ENCODE data around the gene SDSL. TPM values are rescaled to one million over a fixed set of nuclear protein-coding genes. Genes with fewer than 3 reads are reported as not detected.

Gene SDSL
- total RNA-seq, 1 donor from 2014 or later, result not detected

DNA sequence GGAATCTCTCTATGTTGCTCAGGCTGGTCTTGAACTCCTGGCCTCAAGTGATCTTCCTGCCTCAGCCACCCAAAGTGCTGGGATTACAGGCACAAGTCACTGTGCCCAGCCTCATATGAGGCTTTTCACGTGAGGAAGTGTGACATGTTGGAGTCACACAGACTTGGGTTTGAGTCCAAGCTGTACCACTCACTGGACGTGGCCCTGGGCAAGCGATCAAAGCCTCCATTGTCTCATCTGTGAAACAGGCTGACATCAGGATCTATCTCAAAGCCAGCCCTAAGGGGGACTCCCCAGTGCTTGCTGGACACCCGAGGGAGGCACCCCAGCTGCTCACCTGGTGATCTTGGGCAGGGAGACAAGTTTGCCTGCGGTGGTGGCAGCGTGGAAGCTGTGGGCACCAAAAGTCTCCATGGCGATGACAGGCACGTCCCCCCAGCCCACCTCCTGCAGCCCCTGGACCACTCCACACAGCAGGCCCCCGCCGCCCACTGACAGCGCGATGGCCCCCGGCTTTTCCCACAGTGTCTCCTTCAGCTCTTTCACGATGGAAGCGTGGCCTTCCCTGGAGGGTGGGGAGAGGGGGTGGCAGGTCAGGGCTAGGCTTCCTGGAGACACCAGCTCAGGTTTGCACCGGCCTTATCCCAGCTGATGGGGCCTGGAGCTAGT lies 25.2 kb upstream of the SDSL start:
- H3K4me1 ChIP-seq, result no peaks in the 10 kb centered on the region
- no peak overlapping the region for H3K27ac ChIP-seq
- H3K36me3 ChIP-seq, result no peaks in the 10 kb centered on the region
- no peak overlapping the region for H3K4me3 ChIP-seq
- no peaks in the 10 kb centered on the region for H3K9me3 ChIP-seq
- intact Hi-C loops (cut with DNase I), result no loop called here
- H3K27me3 ChIP-seq, result no peaks in the 10 kb centered on the region
- no peak for DNase-seq (ENCODE audit: extremely low spot score in 2 of 2)
- TF ChIP-seq POLR2AphosphoS5 (IDR thresholded peaks at IDR 0.05; ENCODE audit: insufficient read depth in 1 of 2, low read depth in 1 of 2) (no peak), POLR2A (IDR thresholded peaks at IDR 0.05) (no peak), CTCF (IDR thresholded peaks at IDR 0.05) (no peak)

GRCh38 chr12:113397497-113398197 lies 24.5 kb upstream of the SDSL start:
- no peak for DNase-seq (ENCODE audit: extremely low spot score in 2 of 2)
- Histone ChIP-seq H3K4me3 (no peak overlapping the region), H3K27me3 (no peaks in the 10 kb centered on the region), H3K9me3 (no peaks in the 10 kb centered on the region), H3K36me3 (no peaks in the 10 kb centered on the region), H3K4me1 (no peaks in the 10 kb centered on the region), H3K27ac (no peak overlapping the region)
- intact Hi-C loops (cut with DNase I), result no loop called here
- TF ChIP-seq POLR2A (IDR thresholded peaks at IDR 0.05) (no peak), CTCF (IDR thresholded peaks at IDR 0.05) (no peak), POLR2AphosphoS5 (IDR thresholded peaks at IDR 0.05; ENCODE audit: insufficient read depth in 1 of 2, low read depth in 1 of 2) (no peak)

- no peaks in the 10 kb centered on the region for H3K9me3 ChIP-seq
- H3K4me3 ChIP-seq, result no peak overlapping the region
- no peak overlapping the region for H3K27ac ChIP-seq
- H3K27me3 ChIP-seq, result no peaks in the 10 kb centered on the region
- no peak for DNase-seq (ENCODE audit: extremely low spot score in 2 of 2)
- no peaks in the 10 kb centered on the region for H3K4me1 ChIP-seq
- TF ChIP-seq POLR2A (IDR thresholded peaks at IDR 0.05) (no peak), CTCF (IDR thresholded peaks at IDR 0.05) (no peak), POLR2AphosphoS5 (IDR thresholded peaks at IDR 0.05; ENCODE audit: insufficient read depth in 1 of 2, low read depth in 1 of 2) (no peak)
- H3K36me3 ChIP-seq, result no peaks in the 10 kb centered on the region
- intact Hi-C loops (cut with DNase I), result no loop called here
Measured at GRCh38 chr12:113398346-113399290, 23.6 kb upstream of the SDSL start.

DNA sequence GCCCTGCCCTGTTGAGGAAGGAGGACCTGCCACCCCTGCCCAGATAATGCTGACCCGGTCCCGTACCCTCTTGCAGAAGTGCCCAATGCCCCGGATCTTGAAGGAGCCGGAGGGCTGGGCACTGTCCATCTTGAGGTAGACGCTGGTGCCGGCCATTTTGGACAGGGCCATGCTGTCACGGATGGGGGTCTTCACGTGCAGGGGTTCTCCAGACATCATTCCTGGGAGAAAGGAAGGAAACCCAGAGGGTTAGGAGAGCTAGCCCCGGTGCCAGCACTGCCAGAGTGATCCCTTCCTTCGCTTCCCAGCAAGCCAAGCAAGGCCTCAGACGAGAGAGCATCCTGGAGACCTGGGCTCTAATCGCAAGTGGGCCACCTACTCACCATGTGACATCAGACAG lies 22.7 kb upstream of the SDSL start:
- Histone ChIP-seq H3K27me3 (no peaks in the 10 kb centered on the region), H3K27ac (no peak overlapping the region), H3K36me3 (no peaks in the 10 kb centered on the region), H3K4me3 (no peak overlapping the region), H3K9me3 (no peaks in the 10 kb centered on the region), H3K4me1 (no peaks in the 10 kb centered on the region)
- no peak for DNase-seq (ENCODE audit: extremely low spot score in 2 of 2)
- TF ChIP-seq POLR2A (IDR thresholded peaks at IDR 0.05) (no peak), POLR2AphosphoS5 (IDR thresholded peaks at IDR 0.05; ENCODE audit: insufficient read depth in 1 of 2, low read depth in 1 of 2) (no peak), CTCF (IDR thresholded peaks at IDR 0.05) (no peak)
- intact Hi-C loops (cut with DNase I), result no loop called here
